NCI-H2196 (cell line): ENCODE measurements around the gene POLR2I.
"Not testable (repeated sequence)": the region's sequence is repeated elsewhere in the genome, so short reads cannot be mapped to it uniquely, and the experiment has no call there.

Experiments used
- DNase-seq: peaks from one replicate; lab custom pipeline; 2025; ENCODE audit not compliant: unreplicated experiment; lab: John Stamatoyannopoulos, UW

POLR2I gene

GRCh38 chr19:36134867-36135266 lies 20.2 kb upstream of the POLR2I start:
- DNase-seq: not testable (repeated sequence)

GRCh38 chr19:36131221-36131620 lies 16.5 kb upstream of the POLR2I start:
- not testable (repeated sequence) for DNase-seq

GRCh38 chr19:36128392-36128736 lies 13.7 kb upstream of the POLR2I start:
- DNase-seq: no peak

- DNase-seq: no peak
These were observed 10.9 kb upstream of the POLR2I start for GRCh38 chr19:36125557-36125956.

- no peak for DNase-seq
These were observed 6.9 kb upstream of the POLR2I start for GRCh38 chr19:36121486-36122124.

GRCh38 chr19:36120984-36121358 lies 6.3 kb upstream of the POLR2I start:
- DNase-seq: no peak

GRCh38 chr19:36120092-36120983 lies 5.7 kb upstream of the POLR2I start:
- no peak for DNase-seq

GRCh38 chr19:36116344-36116637 lies 1.6 kb upstream of the POLR2I start:
- no peak for DNase-seq

GRCh38 chr19:36115453-36116343 lies 1.0 kb upstream of the POLR2I start, which contains the start of gene TBCB:
Gene TBCB, plus strand, starts transcription at chr19:36115468. Its CDS starts 93 bp downstream, at chr19:36115561.
- DNase-seq: peak; percentile 75

GRCh38 chr19:36113894-36114720 lies 568 bp downstream of the POLR2I start:
- DNase-seq: no peak

- DNase-seq: no peak
These were observed 1.2 kb downstream of the POLR2I start for GRCh38 chr19:36113425-36113824.

- no peak for DNase-seq
These were observed 2.0 kb downstream of the POLR2I start for GRCh38 chr19:36112678-36113077.

- no peak for DNase-seq
These were observed 3.5 kb downstream of the POLR2I start for GRCh38 chr19:36111200-36111539.

GRCh38 chr19:36110487-36111199 lies 4.0 kb downstream of the POLR2I start, which contains the start of gene OVOL3:
Gene OVOL3, plus strand, starts transcription at chr19:36111143. Its CDS starts 60 bp downstream, at chr19:36111203.
- no peak for DNase-seq

GRCh38 chr19:36108684-36109083 lies 6.0 kb downstream of the POLR2I start:
- no peak for DNase-seq

- DNase-seq: no peak
These were observed 7.7 kb downstream of the POLR2I start for GRCh38 chr19:36106991-36107390.

GRCh38 chr19:36106441-36106840 lies 8.2 kb downstream of the POLR2I start:
- no peak for DNase-seq

GRCh38 chr19:36103842-36104552 lies 10.7 kb downstream of the POLR2I start:
- DNase-seq: peak; percentile 12

- no peak for DNase-seq
These were observed 11.5 kb downstream of the POLR2I start for GRCh38 chr19:36103040-36103626.
